ENCODE results near the gene TRAT1.
"Not testable (repeated sequence)": the region's sequence is repeated elsewhere in the genome, so short reads cannot be mapped to it uniquely, and the experiment has no call there.

TRAT1 gene

GRCh38 chr3:108804966-108805365, 17.6 kb upstream of the TRAT1 start:
- POLR2A ChIA-PET: no interaction called here
- TF ChIP-seq CTCF (IDR thresholded peaks at IDR 0.05; ENCODE audit: insufficient read depth, low read length, missing control alignments): no peak

GRCh38 chr3:108806316-108806715, 16.3 kb upstream of the TRAT1 start:
- ChIA-PET CTCF (no interaction called here), POLR2A (no interaction called here)
- H3K4me3 ChIP-seq (ENCODE audit: low read depth, low read length): no peak overlapping the region
- no peak for TF ChIP-seq CTCF (IDR thresholded peaks at IDR 0.05; ENCODE audit: insufficient read depth, low read length, missing control alignments)
- no peak for DNase-seq (ENCODE audit: low read depth, low spot score)

More at GRCh38 chr3:108804966-108805365, 17.6 kb upstream of the TRAT1 start:
- CTCF ChIA-PET: no interaction called here
- no peak for DNase-seq (ENCODE audit: low read depth, low spot score)
- H3K4me3 ChIP-seq (ENCODE audit: low read depth, low read length): no peak overlapping the region

GRCh38 chr3:108818404-108818803, 4.2 kb upstream of the TRAT1 start:
- POLR2A ChIA-PET: no interaction called here

GRCh38 chr3:108820586-108820985, 2.0 kb upstream of the TRAT1 start:
- H3K4me3 ChIP-seq (ENCODE audit: low read depth, low read length): no peak overlapping the region
- POLR2A ChIA-PET: no interaction called here
- no peak for TF ChIP-seq CTCF (IDR thresholded peaks at IDR 0.05; ENCODE audit: insufficient read depth, low read length, missing control alignments)
- no peak for DNase-seq (ENCODE audit: low read depth, low spot score)
- CTCF ChIA-PET: no interaction called here

More at GRCh38 chr3:108818404-108818803, 4.2 kb upstream of the TRAT1 start:
- no peak for DNase-seq (ENCODE audit: low read depth, low spot score)
- no peak overlapping the region for H3K4me3 ChIP-seq (ENCODE audit: low read depth, low read length)
- TF ChIP-seq CTCF (IDR thresholded peaks at IDR 0.05; ENCODE audit: insufficient read depth, low read length, missing control alignments): no peak
- CTCF ChIA-PET: no interaction called here

GRCh38 chr3:108823227-108823626, 641 bp downstream of the TRAT1 start:
- TF ChIP-seq CTCF (IDR thresholded peaks at IDR 0.05; ENCODE audit: insufficient read depth, low read length, missing control alignments): no peak
- POLR2A ChIA-PET: no interaction called here
- CTCF ChIA-PET: no interaction called here

GRCh38 chr3:108823803-108824202, 1.2 kb downstream of the TRAT1 start:
- H3K4me3 ChIP-seq (ENCODE audit: low read depth, low read length); DNase-seq (ENCODE audit: low read depth, low spot score); POLR2A ChIA-PET; CTCF ChIA-PET: not testable (repeated sequence)

More at GRCh38 chr3:108823227-108823626, 641 bp downstream of the TRAT1 start:
- H3K4me3 ChIP-seq (ENCODE audit: low read depth, low read length): no peak overlapping the region
- no peak for DNase-seq (ENCODE audit: low read depth, low spot score)

- no peak for TF ChIP-seq CTCF (IDR thresholded peaks at IDR 0.05; ENCODE audit: insufficient read depth, low read length, missing control alignments)
- no peak overlapping the region for H3K4me3 ChIP-seq (ENCODE audit: low read depth, low read length)
- no peak for DNase-seq (ENCODE audit: low read depth, low spot score)
- POLR2A ChIA-PET: no interaction called here
- CTCF ChIA-PET: no interaction called here
These were observed 4.0 kb downstream of the TRAT1 start for GRCh38 chr3:108826309-108827187.
